HepG2 (cell line): ENCODE results near the gene TBC1D7. TPM values are rescaled to one million over a fixed set of nuclear protein-coding genes. Genes with fewer than 3 reads are reported as not detected.
A peak's percentile ranks its signal among the peaks of the same experiment; 100 is the strongest.

ENCODE experiments used
- ATAC-seq: fragments of 200-7000 bp; cut with Tn5 transposase; 3 replicates; pipeline ENCODE4 v1.9.1; 2020; ENCODE audit warnings: mild to moderate bottlenecking, moderate library complexity
- BruUV-seq: library from RNA; stranded (reverse); fragments of 400-500 nt; replicated peaks from 2 replicates; lab custom pipeline; 2021; lab: Mats Ljungman, UMichigan
- CTCF ChIA-PET: fragments of 300-600 bp; formaldehyde crosslinking; extraction: SDS; loops from one replicate; lab custom pipeline; 2021; ENCODE audit warnings: low total read pairs, inconsistent platforms, low intra/inter-chr PET ratio; lab: Yijun Ruan, JAX
- POLR2A ChIA-PET: fragments of 350-600 bp; sonication (Branson Sonifier 250); formaldehyde crosslinking; loops from one replicate; lab custom pipeline; 2020; ENCODE audit warnings: antibody characterized with exemption, inconsistent platforms; lab: Yijun Ruan, JAX
- DNase-seq: peaks from one replicate; pipeline ENCODE4 v3.0.0-alpha.2; 2015; ENCODE audit warnings: low spot score
- FAIRE-seq: peaks from 3 replicates; lab custom pipeline; 2011; peaks lifted over from hg19 to GRCh38; lab: Jason Lieb, UNC
- H2AFZ ChIP-seq: one replicate; pipeline ENCODE4 v1.6.1; 2011; ENCODE audit warnings: low read length, inconsistent platforms
- H3K27ac ChIP-seq: fragments of 300-600 bp; 3 replicates; pipeline ENCODE4 v1.8.0; 2011; ENCODE audit warnings: mixed run types, mild to moderate bottlenecking, mixed read lengths, low read length, inconsistent platforms; ENCODE audit not compliant: insufficient read depth; ENCODE audit errors: extremely low read length
- H3K27me3 ChIP-seq, 2 experiments: fragments of 200-600 bp in 1 of 2; 2 replicates in 1 of 2; 3 replicates in 1 of 2; pipeline versions ENCODE4 v1.6.0 to v1.8.0; 2011; ENCODE audit warnings: low read length in 2 of 2, mild to moderate bottlenecking in 2 of 2, moderate library complexity in 2 of 2, inconsistent platforms in 1 of 2; ENCODE audit not compliant: insufficient read depth in 2 of 2, control insufficient read depth in 1 of 2
- H3K36me3 ChIP-seq, 2 experiments: fragments of 200-600 bp in 1 of 2; replicated peaks in 1 of 2; 2 replicates in 1 of 2; 3 replicates in 1 of 2; pipeline versions ENCODE4 v1.5.1 to v1.8.0; 2011; ENCODE audit warnings: low read length in 2 of 2, inconsistent platforms in 1 of 2; ENCODE audit not compliant: insufficient read depth in 2 of 2, control insufficient read depth in 1 of 2
- H3K4me1 ChIP-seq: 2 replicates; pipeline ENCODE4 v1.5.1; 2012; ENCODE audit warnings: low read length, inconsistent platforms; ENCODE audit not compliant: insufficient read depth
- H3K4me2 ChIP-seq: 2 replicates; pipeline ENCODE4 v1.6.0; 2011; ENCODE audit warnings: low read depth, low read length, inconsistent platforms
- H3K4me3 ChIP-seq, 3 experiments: fragments of 200-600 bp in 1 of 3; sonication (generic), shearing (Covaris generic) in 1 of 3; replicated peaks in 1 of 3; 2 replicates each; pipeline ENCODE4 v1.5.1; 2011 to 2016; ENCODE audit warnings: low read length in 3 of 3, inconsistent platforms in 2 of 3, low read depth in 2 of 3, mild to moderate bottlenecking in 2 of 3, control low read depth in 1 of 3, mixed read lengths in 1 of 3; ENCODE audit not compliant: insufficient read depth in 1 of 3
- H3K79me2 ChIP-seq: one replicate; pipeline ENCODE4 v1.6.1; 2011; ENCODE audit warnings: low read length, inconsistent platforms; ENCODE audit not compliant: insufficient read depth
- H3K9ac ChIP-seq: 2 replicates; pipeline ENCODE4 v1.6.0; 2011; ENCODE audit warnings: mild to moderate bottlenecking, low read depth, low read length, inconsistent platforms; ENCODE audit not compliant: insufficient read depth
- H3K9me3 ChIP-seq: 2 replicates; pipeline ENCODE4 v1.5.1; 2012; ENCODE audit warnings: mild to moderate bottlenecking, low read length
- H4K20me1 ChIP-seq: 2 replicates; pipeline ENCODE4 v1.6.0; 2011; ENCODE audit warnings: inconsistent platforms, mild to moderate bottlenecking, low read length, moderate library complexity; ENCODE audit not compliant: insufficient read depth
- CHCHD3 ChIP-seq: sonication (generic); formaldehyde crosslinking; IDR thresholded peaks from 2 replicates; pipeline ENCODE4 v1.8.0; 2022; ENCODE audit warnings: mild to moderate bottlenecking, missing genetic modification reagents, moderate library complexity
- GPBP1L1 ChIP-seq: sonication (generic); formaldehyde crosslinking; IDR thresholded peaks from 2 replicates; pipeline ENCODE4 v1.5.0; 2020; ENCODE audit warnings: mild to moderate bottlenecking, missing genetic modification reagents
- HCFC1 ChIP-seq: fragments of 150-350 bp; IDR thresholded peaks from 2 replicates; pipeline ENCODE4 v1.6.1; 2014; ENCODE audit warnings: low read depth, low read length
- HOXA7 ChIP-seq: sonication (generic); formaldehyde crosslinking; IDR thresholded peaks from 2 replicates; pipeline ENCODE4 v1.8.1; 2022; ENCODE audit warnings: mild to moderate bottlenecking, missing genetic modification reagents, moderate library complexity
- KDM3A ChIP-seq: IDR thresholded peaks from 2 replicates; pipeline ENCODE4 v1.6.1; 2018; ENCODE audit warnings: low read depth, missing compliant biosample characterization
- MAFG ChIP-seq: sonication (generic); formaldehyde crosslinking; IDR thresholded peaks from 2 replicates; pipeline ENCODE4 v1.5.1; 2020; ENCODE audit warnings: mild to moderate bottlenecking, missing genetic modification reagents
- NFIB ChIP-seq: sonication (generic); formaldehyde crosslinking; IDR thresholded peaks from 2 replicates; pipeline ENCODE4 v1.9.0; 2021; ENCODE audit warnings: missing genetic modification reagents, mild to moderate bottlenecking, borderline replicate concordance
- PTBP1 ChIP-seq: fragments of 200-400 bp; formaldehyde crosslinking; IDR thresholded peaks from 2 replicates; pipeline ENCODE4 v1.6.1; 2018; ENCODE audit warnings: low read length, low read depth; ENCODE audit not compliant: poor library complexity, severe bottlenecking
- SMYD3 ChIP-seq: sonication (generic); formaldehyde crosslinking; IDR thresholded peaks from 2 replicates; pipeline ENCODE4 v1.8.1; 2023; ENCODE audit warnings: mild to moderate bottlenecking, missing genetic modification reagents
- TP53 ChIP-seq: sonication (generic); formaldehyde crosslinking; conservative IDR thresholded peaks from 2 replicates; pipeline ENCODE4 v1.4.0; 2020; ENCODE audit warnings: missing genetic modification reagents
- ZNF136 ChIP-seq: sonication (generic); formaldehyde crosslinking; IDR thresholded peaks from 2 replicates; pipeline ENCODE4 v1.8.1; 2022; ENCODE audit warnings: low read depth, mild to moderate bottlenecking, moderate library complexity, missing genetic modification reagents
- ZNF138 ChIP-seq: sonication (generic); formaldehyde crosslinking; IDR thresholded peaks from 2 replicates; pipeline ENCODE4 v1.5.0; 2020; ENCODE audit warnings: mild to moderate bottlenecking, low read depth, missing genetic modification reagents
- ZNF354B ChIP-seq: sonication (generic); formaldehyde crosslinking; IDR thresholded peaks from 2 replicates; pipeline ENCODE4 v1.8.0; 2022; ENCODE audit warnings: mild to moderate bottlenecking, missing genetic modification reagents
- ZNF496 ChIP-seq: sonication (generic); formaldehyde crosslinking; IDR thresholded peaks from 2 replicates; pipeline ENCODE4 v1.8.1; 2023; ENCODE audit warnings: mild to moderate bottlenecking, moderate library complexity, missing genetic modification reagents; ENCODE audit not compliant: insufficient replicate concordance
- ZNF720 ChIP-seq: sonication (generic); formaldehyde crosslinking; IDR thresholded peaks from 2 replicates; pipeline ENCODE4 v1.4.0; 2020; ENCODE audit warnings: missing genetic modification reagents
- ZSCAN30 ChIP-seq: sonication (generic); formaldehyde crosslinking; IDR thresholded peaks from 2 replicates; pipeline ENCODE4 v1.5.0; 2020; ENCODE audit warnings: mild to moderate bottlenecking, missing genetic modification reagents
- WGBS: methylation state at CpG from one replicate; pipeline ENCODE4 v1.1.6; 2017; ENCODE audit warnings: low lambda C conversion rate; 5-methylcytosine and 5-hydroxymethylcytosine counted together
- in situ Hi-C: cut with HindIII; loops from 2 replicates; pipeline ENCODE4 v1.10.0; 2017; ENCODE audit warnings: low pct_unique_long_range_greater_than_20kb; ENCODE audit not compliant: extremely low pct_ligation_motif_present
- intact Hi-C: fragments of 100-400 bp; cut with micrococcal nuclease; formaldehyde crosslinking; loops from one replicate; pipeline ENCODE4 v1.10.0; 2022; ENCODE audit not compliant: unreplicated experiment
- polyA plus RNA-seq, 8 experiments: library from polyadenylated mRNA; depleted of rRNA in 3 of 8; stranded (reverse) in 7 of 8; unstranded in 1 of 8; fragments of >200 nt; fragmentation: Illumina TruSeq in 4 of 8; extraction: Trizol in 4 of 8; gene quantifications; 2 replicates each; pipeline versions ENCODE4 v1.2.1 to v1.2.3, GENCODE V29; 2011 to 2016; ENCODE audit warnings: low read depth in 4 of 8, missing spikeins in 1 of 8, mixed read lengths in 1 of 8; ENCODE audit not compliant: insufficient read depth in 1 of 8
- total RNA-seq, 5 experiments: library from RNA; depleted of rRNA; stranded (reverse); fragments of >200 nt; fragmentation: Illumina TruSeq; extraction: Trizol; gene quantifications; 2 replicates each; pipeline ENCODE4 v1.2.3, GENCODE V29; 2016; ENCODE audit warnings: low read depth in 1 of 5
- TF ChIP-seq, protein P1 (sequence below): IDR thresholded peaks from 2 replicates; pipeline ENCODE4 v1.6.1; 2016; ENCODE audit warnings: low read depth, missing genetic modification reagents, missing compliant biosample characterization
- TF ChIP-seq, protein P2 (sequence below): sonication (generic); formaldehyde crosslinking; IDR thresholded peaks from 2 replicates; pipeline ENCODE4 v1.5.0; 2020; ENCODE audit warnings: mild to moderate bottlenecking, low read depth, missing genetic modification reagents, borderline replicate concordance

TBC1D7 gene
- total and polyA plus RNA-seq, 2 of the 13 experiments (the other 11 are each of a cell fraction or from before 2014, with no cell fraction given) = 23.3 to 30.8 TPM

- Histone ChIP-seq H3K79me2 (peaks cover 9% of the 10 kb centered on the region), H3K27me3 (peaks cover 0 to 8% of the 10 kb centered on the region in 2 experiments; a peak in 2 of 5 replicates), H3K9me3 (no peaks in the 10 kb centered on the region), H3K36me3 (peaks cover 0 to 14% of the 10 kb centered on the region in 2 experiments; a peak in 2 of 5 replicates), H3K4me2 (peak overlapping the region; percentile 95), H3K4me3 (peak overlapping the region; percentile 72 to 92 (median 90)), H3K9ac (peak overlapping the region; percentile 87), H3K4me1 (peaks cover 45% of the 10 kb centered on the region), H3K27ac (peak overlapping the region; percentile 81), H4K20me1 (no peaks in the 10 kb centered on the region), H2AFZ (peak overlapping the region; percentile 78)
- ChIA-PET CTCF (interaction anchor here (1.6 kb wide), 1 partner anchor 100 kb away, joined by 3 read pairs; no protein-coding TSS in a partner anchor), POLR2A (interaction anchor here (0.9 to 2.1 kb wide), 32 partner anchors 15 to 357 kb away, joined by 3 to 24 read pairs (median 6); partner anchors contain the start of genes GFOD1, NOL7 and SIRT5)
- TSS peak; percentile 97 for BruUV-seq
- ATAC-seq (no peak), DNase-seq (no peak), FAIRE-seq (no peak)
- WGBS = 0% methylated on average over 2 of the region's 2 CpGs
- intact Hi-C loops = loop anchor here (1.0 to 2.0 kb wide), 5 partner anchors 40 to 158 kb away; partner anchors contain the start of gene GFOD1
- in situ Hi-C loops = no loop called here
- TF ChIP-seq ZSCAN30 (CRISPR knock-in tag) (no peak), HOXA7 (CRISPR knock-in tag) (no peak), GPBP1L1 (CRISPR knock-in tag) (no peak), TP53 (CRISPR knock-in tag) (no peak), MAFG (no peak), HCFC1 (no peak), ZNF136 (CRISPR knock-in tag) (no peak), ZNF720 (no peak), PTBP1 (no peak), ZNF496 (no peak), KDM3A (CRISPR knock-in tag) (no peak), SMYD3 (CRISPR knock-in tag) (no peak), CHCHD3 (no peak), ZNF138 (CRISPR knock-in tag) (no peak), ZNF354B (CRISPR knock-in tag) (0 out of 2 replicates have a peak, but pooled peaks have one; percentile 13), NFIB (CRISPR knock-in tag) (0 out of 2 replicates have a peak, but pooled peaks have one; percentile 68)
- TF ChIP-seq, protein P1, sequence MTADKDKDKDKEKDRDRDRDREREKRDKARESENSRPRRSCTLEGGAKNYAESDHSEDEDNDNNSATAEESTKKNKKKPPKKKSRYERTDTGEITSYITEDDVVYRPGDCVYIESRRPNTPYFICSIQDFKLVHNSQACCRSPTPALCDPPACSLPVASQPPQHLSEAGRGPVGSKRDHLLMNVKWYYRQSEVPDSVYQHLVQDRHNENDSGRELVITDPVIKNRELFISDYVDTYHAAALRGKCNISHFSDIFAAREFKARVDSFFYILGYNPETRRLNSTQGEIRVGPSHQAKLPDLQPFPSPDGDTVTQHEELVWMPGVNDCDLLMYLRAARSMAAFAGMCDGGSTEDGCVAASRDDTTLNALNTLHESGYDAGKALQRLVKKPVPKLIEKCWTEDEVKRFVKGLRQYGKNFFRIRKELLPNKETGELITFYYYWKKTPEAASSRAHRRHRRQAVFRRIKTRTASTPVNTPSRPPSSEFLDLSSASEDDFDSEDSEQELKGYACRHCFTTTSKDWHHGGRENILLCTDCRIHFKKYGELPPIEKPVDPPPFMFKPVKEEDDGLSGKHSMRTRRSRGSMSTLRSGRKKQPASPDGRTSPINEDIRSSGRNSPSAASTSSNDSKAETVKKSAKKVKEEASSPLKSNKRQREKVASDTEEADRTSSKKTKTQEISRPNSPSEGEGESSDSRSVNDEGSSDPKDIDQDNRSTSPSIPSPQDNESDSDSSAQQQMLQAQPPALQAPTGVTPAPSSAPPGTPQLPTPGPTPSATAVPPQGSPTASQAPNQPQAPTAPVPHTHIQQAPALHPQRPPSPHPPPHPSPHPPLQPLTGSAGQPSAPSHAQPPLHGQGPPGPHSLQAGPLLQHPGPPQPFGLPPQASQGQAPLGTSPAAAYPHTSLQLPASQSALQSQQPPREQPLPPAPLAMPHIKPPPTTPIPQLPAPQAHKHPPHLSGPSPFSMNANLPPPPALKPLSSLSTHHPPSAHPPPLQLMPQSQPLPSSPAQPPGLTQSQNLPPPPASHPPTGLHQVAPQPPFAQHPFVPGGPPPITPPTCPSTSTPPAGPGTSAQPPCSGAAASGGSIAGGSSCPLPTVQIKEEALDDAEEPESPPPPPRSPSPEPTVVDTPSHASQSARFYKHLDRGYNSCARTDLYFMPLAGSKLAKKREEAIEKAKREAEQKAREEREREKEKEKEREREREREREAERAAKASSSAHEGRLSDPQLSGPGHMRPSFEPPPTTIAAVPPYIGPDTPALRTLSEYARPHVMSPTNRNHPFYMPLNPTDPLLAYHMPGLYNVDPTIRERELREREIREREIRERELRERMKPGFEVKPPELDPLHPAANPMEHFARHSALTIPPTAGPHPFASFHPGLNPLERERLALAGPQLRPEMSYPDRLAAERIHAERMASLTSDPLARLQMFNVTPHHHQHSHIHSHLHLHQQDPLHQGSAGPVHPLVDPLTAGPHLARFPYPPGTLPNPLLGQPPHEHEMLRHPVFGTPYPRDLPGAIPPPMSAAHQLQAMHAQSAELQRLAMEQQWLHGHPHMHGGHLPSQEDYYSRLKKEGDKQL = no peak
- TF ChIP-seq, protein P2, sequence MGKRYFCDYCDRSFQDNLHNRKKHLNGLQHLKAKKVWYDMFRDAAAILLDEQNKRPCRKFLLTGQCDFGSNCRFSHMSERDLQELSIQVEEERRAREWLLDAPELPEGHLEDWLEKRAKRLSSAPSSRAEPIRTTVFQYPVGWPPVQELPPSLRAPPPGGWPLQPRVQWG (CRISPR knock-in tag) = no peak
Observed at GRCh38 chr6:13328875-13329183, 492 bp upstream of the TBC1D7 start.
